SK-N-SH (cell line): ENCODE data around the gene HYAL3. TPM values are rescaled to one million over a fixed set of nuclear protein-coding genes. Genes with fewer than 3 reads are reported as not detected.

ENCODE experiments used
- CTCF ChIA-PET: fragments of 300-600, 350-600 bp; formaldehyde crosslinking; extraction: SDS; loops from one replicate; lab custom pipeline; 2021; lab: Yijun Ruan, JAX
- POLR2A ChIA-PET: fragments of 350-600 bp; sonication (Branson Sonifier 250); formaldehyde crosslinking; extraction: SDS; loops from one replicate; lab custom pipeline; 2020; ENCODE audit warnings: antibody characterized with exemption, inconsistent platforms; lab: Yijun Ruan, JAX
- DNase-seq: peaks from one replicate; pipeline ENCODE4 v3.0.0; 2012
- H2AFZ ChIP-seq: fragments of 200-600 bp; sonication (generic); 2 replicates; pipeline ENCODE4 v1.8.1; 2016; ENCODE audit warnings: antibody characterized with exemption, mild to moderate bottlenecking, low read depth
- H3F3A ChIP-seq: fragments of 200-600 bp; sonication (generic); replicated peaks from 2 replicates; pipeline ENCODE3; 2016; ENCODE audit warnings: antibody characterized with exemption, mild to moderate bottlenecking; ENCODE audit not compliant: insufficient read depth
- H3K27ac ChIP-seq, 2 experiments: fragments of 200-500 bp in 1 of 2; fragments of 200-600 bp in 1 of 2; sonication (Bioruptor generic) in 1 of 2; sonication (generic), shearing (Covaris generic) in 1 of 2; 2 replicates each; pipeline versions ENCODE4 v1.5.1 to v1.6.1; 2014 to 2016; ENCODE audit warnings: low read depth in 2 of 2, inconsistent platforms in 1 of 2, low read length in 1 of 2, mild to moderate bottlenecking in 1 of 2, mixed read lengths in 1 of 2
- H3K27me3 ChIP-seq: fragments of 200-600 bp; sonication (generic), shearing (Covaris generic); 2 replicates; pipeline ENCODE4 v1.6.1; 2016; ENCODE audit warnings: mixed run types; ENCODE audit not compliant: insufficient read depth
- H3K36me3 ChIP-seq, 2 experiments: fragments of 200-500 bp in 1 of 2; fragments of 200-600 bp in 1 of 2; sonication (Bioruptor generic) in 1 of 2; sonication (generic) in 1 of 2; replicated peaks in 1 of 2; 2 replicates each; pipeline versions ENCODE3 to v1.5.1; 2014 to 2016; ENCODE audit warnings: low read length in 1 of 2, mild to moderate bottlenecking in 1 of 2; ENCODE audit not compliant: insufficient read depth in 2 of 2, control insufficient read depth in 1 of 2
- H3K4me1 ChIP-seq, 2 experiments: fragments of 200-500 bp in 1 of 2; fragments of 200-600 bp in 1 of 2; sonication (Bioruptor generic) in 1 of 2; sonication (generic), shearing (Covaris generic) in 1 of 2; 2 replicates each; pipeline versions ENCODE4 v1.5.1 to v1.6.1; 2014 to 2016; ENCODE audit warnings: low read depth in 1 of 2, low read length in 1 of 2, mixed run types in 1 of 2; ENCODE audit not compliant: insufficient read depth in 2 of 2, control insufficient read depth in 1 of 2
- H3K4me2 ChIP-seq: fragments of 200-600 bp; sonication (generic), shearing (Covaris generic); 2 replicates; pipeline ENCODE4 v1.6.1; 2017; ENCODE audit warnings: mixed run types
- H3K4me3 ChIP-seq, 2 experiments: fragments of 200-500 bp in 1 of 2; fragments of 200-600 bp in 1 of 2; sonication (Bioruptor generic) in 1 of 2; sonication (generic), shearing (Covaris generic) in 1 of 2; 2 replicates each; pipeline versions ENCODE4 v1.5.1 to v1.8.1; 2014 to 2016; ENCODE audit warnings: low read depth in 2 of 2, inconsistent platforms in 1 of 2, low read length in 1 of 2, mild to moderate bottlenecking in 1 of 2, mixed read lengths in 1 of 2, moderate library complexity in 1 of 2
- H3K79me2 ChIP-seq: fragments of 200-600 bp; sonication (generic); 2 replicates; pipeline ENCODE4 v1.8.1; 2017; ENCODE audit warnings: mild to moderate bottlenecking; ENCODE audit not compliant: insufficient read depth
- H3K9ac ChIP-seq: fragments of 200-600 bp; sonication (generic); 2 replicates; pipeline ENCODE4 v1.6.1; 2017; ENCODE audit warnings: mixed run types
- H3K9me2 ChIP-seq: fragments of 200-600 bp; sonication (generic); 2 replicates; pipeline ENCODE4 v1.6.1; 2017; ENCODE audit warnings: mixed run types
- H3K9me3 ChIP-seq: fragments of 200-600 bp; sonication (generic); 2 replicates; pipeline ENCODE4 v1.6.1; 2017; ENCODE audit warnings: mixed run types, mild to moderate bottlenecking, moderate library complexity
- H4K20me1 ChIP-seq: fragments of 200-600 bp; sonication (generic); 2 replicates; pipeline ENCODE4 v1.6.1; 2017; ENCODE audit warnings: mild to moderate bottlenecking, mixed run types; ENCODE audit not compliant: insufficient read depth
- CHD2 ChIP-seq: fragments of 150-350 bp; IDR thresholded peaks from 2 replicates; pipeline ENCODE4 v1.6.1; 2018; ENCODE audit warnings: low read length; ENCODE audit not compliant: partially characterized antibody
- CTCF ChIP-seq: fragments of 200-600 bp; sonication (generic); IDR thresholded peaks from 2 replicates; pipeline ENCODE4 v1.6.1; 2017; ENCODE audit warnings: antibody characterized with exemption, mild to moderate bottlenecking, moderate library complexity
- ELF1 ChIP-seq: IDR thresholded peaks from 2 replicates; pipeline ENCODE4 v1.4.0; 2012
- FOXM1 ChIP-seq: IDR thresholded peaks from 2 replicates; pipeline ENCODE4 v1.4.0; 2012; ENCODE audit warnings: low read depth, mild to moderate bottlenecking
- IRF3 ChIP-seq: fragments of 150-350 bp; IDR thresholded peaks from 2 replicates; pipeline ENCODE4 v1.6.1; 2016; ENCODE audit warnings: mild to moderate bottlenecking, low read depth, low read length
- MAX ChIP-seq: IDR thresholded peaks from 2 replicates; pipeline ENCODE4 v1.4.0; 2012; ENCODE audit warnings: low read depth
- NFIC ChIP-seq: IDR thresholded peaks from 2 replicates; pipeline ENCODE4 v1.4.0; 2012; ENCODE audit warnings: borderline replicate concordance
- RCOR1 ChIP-seq: fragments of 150-350 bp; IDR thresholded peaks from 2 replicates; pipeline ENCODE4 v1.6.1; 2017; ENCODE audit warnings: antibody characterized with exemption, low read length
- RFX5 ChIP-seq: IDR thresholded peaks from 2 replicates; pipeline ENCODE4 v1.6.1; 2012; ENCODE audit warnings: mild to moderate bottlenecking, improper control_type of control experiment, low read length
- SIN3A ChIP-seq: IDR thresholded peaks from 2 replicates; pipeline ENCODE4 v1.6.1; 2012; ENCODE audit warnings: low read depth, mild to moderate bottlenecking, low read length, moderate library complexity, borderline replicate concordance
- SMC3 ChIP-seq: IDR thresholded peaks from 2 replicates; pipeline ENCODE4 v1.6.1; 2012; ENCODE audit warnings: low read depth, low read length, improper control_type of control experiment
- TCF12 ChIP-seq: IDR thresholded peaks from 2 replicates; pipeline ENCODE4 v1.4.0; 2012
- TEAD4 ChIP-seq: IDR thresholded peaks from 2 replicates; pipeline ENCODE4 v1.4.0; 2012; ENCODE audit warnings: mild to moderate bottlenecking, borderline replicate concordance; ENCODE audit not compliant: insufficient read depth
- YY1 ChIP-seq: IDR thresholded peaks from 2 replicates; pipeline ENCODE4 v1.4.0; 2012; ENCODE audit warnings: low read depth, mild to moderate bottlenecking
- WGBS: methylation state at CpG from one replicate; pipeline ENCODE4 v1.1.6; 2017; ENCODE audit warnings: low lambda C conversion rate; 5-methylcytosine and 5-hydroxymethylcytosine counted together
- polyA plus RNA-seq, 3 experiments: library from polyadenylated mRNA; depleted of rRNA; stranded (reverse); fragments of >200 nt; gene quantifications; 2 replicates each; pipeline ENCODE4 v1.2.3, GENCODE V29; 2012

Gene HYAL3
- polyA plus RNA-seq, 1 of the 3 experiments (the other 2 are of a cell fraction), result 7.8 TPM

- Histone ChIP-seq H3K27ac (peak overlapping the region; percentile 92 to 94), H3F3A (peaks cover 12% of the 10 kb centered on the region), H3K9me3 (no peaks in the 10 kb centered on the region), H3K9ac (peak overlapping the region; percentile 93), H3K4me2 (peak overlapping the region; percentile 80), H3K4me3 (peak overlapping the region; percentile 92 to 94), H3K36me3 (peaks cover 15 to 37% of the 10 kb centered on the region in 2 experiments), H2AFZ (no peak overlapping the region), H3K79me2 (peaks cover 39% of the 10 kb centered on the region), H4K20me1 (no peaks in the 10 kb centered on the region), H3K27me3 (no peaks in the 10 kb centered on the region), H3K9me2 (no peaks in the 10 kb centered on the region), H3K4me1 (peaks cover 0 to 40% of the 10 kb centered on the region in 2 experiments; a peak in 2 of 4 replicates)
- WGBS, result 74% methylated on average over 22 of the region's 29 CpGs
- CTCF ChIA-PET, result interaction anchor here (0.7 to 6.0 kb wide), 8 partner anchors 8 to 223 kb away, joined by 3 to 60 read pairs (median 6); partner anchors contain the start of genes HYAL1, HYAL3, IFRD2 and NAA80
- POLR2A ChIA-PET, result interaction anchor here (0.6 to 1.8 kb wide), 2 partner anchors 14 to 17 kb away, joined by 3 to 5 read pairs; no protein-coding TSS in a partner anchor
- TF ChIP-seq CTCF, result peak; percentile 16; the same call in 1 of the 2 replicates
- TF ChIP-seq SIN3A, result no peak
- no peak for DNase-seq
Measured at GRCh38 chr3:50319894-50320625, 20.9 kb upstream of the HYAL3 start.

- no peaks in the 10 kb centered on the region for H3K27me3 ChIP-seq
- WGBS, result 99% methylated on average over 15 of the region's 16 CpGs
- TF ChIP-seq SMC3 (no peak), NFIC (no peak), ELF1 (no peak), IRF3 (no peak), RFX5 (no peak), FOXM1 (no peak), CHD2 (no peak), CTCF (no peak), TEAD4 (no peak), MAX (no peak), RCOR1 (no peak), YY1 (no peak), TCF12 (no peak)
- peaks cover 15 to 32% of the 10 kb centered on the region in 2 experiments for H3K36me3 ChIP-seq
- peak overlapping the region; percentile 80; the same call in 1 of the 2 replicates for H3K4me2 ChIP-seq
- ChIA-PET CTCF (interaction anchor here (0.8 to 6.0 kb wide), 7 partner anchors 9 to 127 kb away, joined by 3 to 60 read pairs (median 6); partner anchors contain the start of genes HYAL1, HYAL3, IFRD2 and NAA80), POLR2A (no interaction called here)
- peaks cover 8% of the 10 kb centered on the region for H3F3A ChIP-seq
- H3K9ac ChIP-seq, result no peak overlapping the region
- H4K20me1 ChIP-seq, result no peaks in the 10 kb centered on the region
- no peak overlapping the region for H3K4me3 ChIP-seq
- no peaks in the 10 kb centered on the region for H3K9me3 ChIP-seq
- DNase-seq, result no peak
- H3K27ac ChIP-seq, result no peak overlapping the region; a peak in 1 of 4 replicates
- no peaks in the 10 kb centered on the region for H3K9me2 ChIP-seq
- H3K79me2 ChIP-seq, result peaks cover 39% of the 10 kb centered on the region
- H2AFZ ChIP-seq, result no peak overlapping the region
- H3K4me1 ChIP-seq, result peaks cover 0 to 38% of the 10 kb centered on the region in 2 experiments; a peak in 2 of 4 replicates
Measured at GRCh38 chr3:50319181-50319893, 20.1 kb upstream of the HYAL3 start.
